GM23338 (cell line): Measurements from ENCODE around the gene VDR. TPM values are rescaled to one million over a fixed set of nuclear protein-coding genes. Genes with fewer than 3 reads are reported as not detected.

Source experiments
- ATAC-seq: fragments of 200-7000 bp; cut with Tn5 transposase; 3 replicates; pipeline ENCODE4 v1.9.1; 2020
- DNase-seq: peaks from one replicate; pipeline ENCODE4 v3.0.0-alpha.2; 2015; ENCODE audit warnings: low spot score
- H2AFZ ChIP-seq: fragments of 200-600 bp; sonication (generic); 2 replicates; pipeline ENCODE4 v1.8.0; 2016; ENCODE audit warnings: antibody characterized with exemption, mild to moderate bottlenecking, moderate library complexity
- H3F3A ChIP-seq: fragments of 200-600 bp; sonication (generic); replicated peaks from 2 replicates; pipeline ENCODE4 v1.8.0; 2017; ENCODE audit warnings: antibody characterized with exemption, mixed run types, low read depth
- H3K27ac ChIP-seq: fragments of 200-600 bp; sonication (generic); 2 replicates; pipeline ENCODE4 v1.6.1; 2016; ENCODE audit warnings: low read depth
- H3K27me3 ChIP-seq: fragments of 200-600 bp; sonication (generic); 2 replicates; pipeline ENCODE4 v1.8.0; 2016; ENCODE audit warnings: mild to moderate bottlenecking, mixed run types, moderate library complexity; ENCODE audit not compliant: insufficient read depth
- H3K36me3 ChIP-seq: fragments of 200-600 bp; sonication (generic); 2 replicates; pipeline ENCODE4 v1.8.0; 2016; ENCODE audit warnings: mild to moderate bottlenecking; ENCODE audit not compliant: insufficient read depth
- H3K4me1 ChIP-seq: fragments of 200-600 bp; sonication (generic); 2 replicates; pipeline ENCODE4 v1.8.0; 2016; ENCODE audit warnings: mild to moderate bottlenecking, moderate library complexity; ENCODE audit not compliant: insufficient read depth
- H3K4me2 ChIP-seq: fragments of 200-600 bp; sonication (generic); 2 replicates; pipeline ENCODE4 v1.7.1; 2017; ENCODE audit warnings: mixed run types
- H3K4me3 ChIP-seq: fragments of 200-600 bp; sonication (generic); 2 replicates; pipeline ENCODE4 v1.6.1; 2016; ENCODE audit warnings: mixed run types
- H3K79me2 ChIP-seq: fragments of 200-600 bp; sonication (generic); replicated peaks from 2 replicates; pipeline ENCODE4 v1.8.0; 2017; ENCODE audit warnings: mild to moderate bottlenecking; ENCODE audit not compliant: insufficient read depth
- H3K9me2 ChIP-seq: fragments of 200-600 bp; sonication (generic); 2 replicates; pipeline ENCODE4 v1.8.0; 2017; ENCODE audit not compliant: insufficient read depth
- H4K20me1 ChIP-seq: fragments of 200-600 bp; sonication (generic); replicated peaks from 2 replicates; pipeline ENCODE4 v1.8.0; 2017; ENCODE audit warnings: mild to moderate bottlenecking; ENCODE audit not compliant: insufficient read depth
- H3K27ac Mint-ChIP-seq: 2 replicates; pipeline ENCODE4 v1.8.0; 2020; ENCODE audit warnings: inconsistent platforms, mild to moderate bottlenecking, moderate library complexity, mixed read lengths
- H3K27me3 Mint-ChIP-seq: 3 replicates; pipeline ENCODE4 v1.8.0; 2022; ENCODE audit warnings: low read depth, mild to moderate bottlenecking, moderate library complexity, mixed read lengths, inconsistent platforms; ENCODE audit not compliant: insufficient read depth, poor library complexity
- H3K36me3 Mint-ChIP-seq: 3 replicates; pipeline ENCODE4 v1.8.0; 2021; ENCODE audit warnings: low read depth, mild to moderate bottlenecking, inconsistent platforms, moderate library complexity, mixed read lengths
- H3K4me1 Mint-ChIP-seq: 3 replicates; pipeline ENCODE4 v1.8.0; 2020; ENCODE audit warnings: mild to moderate bottlenecking, inconsistent platforms, mixed read lengths
- H3K4me3 Mint-ChIP-seq: 3 replicates; pipeline ENCODE4 v1.8.0; 2021; ENCODE audit warnings: moderate library complexity, mild to moderate bottlenecking, inconsistent platforms, mixed read lengths
- H3K9me3 Mint-ChIP-seq: 3 replicates; pipeline ENCODE4 v1.8.0; 2020; ENCODE audit warnings: moderate library complexity, mild to moderate bottlenecking, inconsistent platforms, mixed read lengths
- CREB1 ChIP-seq: fragments of 250-450 bp; sonication (Bioruptor Pico); IDR thresholded peaks from 2 replicates; pipeline ENCODE4 v1.5.0; 2020; ENCODE audit warnings: low read depth, mild to moderate bottlenecking, moderate library complexity
- EZH2 ChIP-seq: fragments of 200-600 bp; sonication (generic); IDR thresholded peaks from one replicate; pipeline ENCODE4 v1.8.0; 2017; ENCODE audit warnings: antibody characterized with exemption, mild to moderate bottlenecking, low read depth; ENCODE audit not compliant: unreplicated experiment
- EZH2phosphoT487 ChIP-seq: fragments of 200-600 bp; sonication (generic); IDR thresholded peaks from one replicate; pipeline ENCODE4 v1.8.1; 2018; ENCODE audit warnings: antibody characterized with exemption; ENCODE audit not compliant: unreplicated experiment
- JUNB ChIP-seq: IDR thresholded peaks from one replicate; pipeline ENCODE4 v1.6.1; 2016; ENCODE audit warnings: antibody characterized with exemption; ENCODE audit not compliant: unreplicated experiment
- NANOG ChIP-seq: IDR thresholded peaks from 2 replicates; pipeline ENCODE4 v1.6.1; 2016; ENCODE audit warnings: antibody characterized with exemption, borderline replicate concordance
- POLR2AphosphoS5 ChIP-seq: IDR thresholded peaks from 2 replicates; pipeline ENCODE4 v1.6.1; 2016; ENCODE audit warnings: antibody characterized with exemption, low read depth
- STAT1 ChIP-seq: IDR thresholded peaks from one replicate; pipeline ENCODE4 v1.6.1; 2016; ENCODE audit warnings: antibody characterized with exemption; ENCODE audit not compliant: unreplicated experiment
- ZNF114 ChIP-seq: fragments of 250-450 bp; sonication (Bioruptor Pico); IDR thresholded peaks from 2 replicates; pipeline ENCODE4 v1.5.0; 2020; ENCODE audit warnings: mild to moderate bottlenecking, moderate library complexity
- ZNF331 ChIP-seq: fragments of 250-450 bp; sonication (Bioruptor Pico); IDR thresholded peaks from 2 replicates; pipeline ENCODE4 v1.5.0; 2020; ENCODE audit warnings: low read depth, mild to moderate bottlenecking, moderate library complexity
- polyA plus RNA-seq: library from polyadenylated mRNA; unstranded; fragments of >200 nt; fragmentation: Nextera tagmentation; extraction: Ambion mirVana; gene quantifications from 2 replicates; pipeline ENCODE4 v1.2.1, GENCODE V29; 2016
- total RNA-seq: library from RNA; depleted of rRNA; stranded (reverse); fragments of >200 nt; shearing (Covaris generic); gene quantifications from 2 replicates; pipeline ENCODE4 v1.2.3, GENCODE V29; 2014
- TF ChIP-seq, protein P1 (sequence below): IDR thresholded peaks from one replicate; pipeline ENCODE4 v1.6.1; 2018; ENCODE audit warnings: antibody characterized with exemption; ENCODE audit not compliant: unreplicated experiment
- TF ChIP-seq, protein P2 (sequence below): IDR thresholded peaks from 2 replicates; pipeline ENCODE4 v1.6.1; 2016; ENCODE audit warnings: antibody characterized with exemption
- TF ChIP-seq, protein P3 (sequence below): fragments of 250-450 bp; sonication (Bioruptor Pico); IDR thresholded peaks from 2 replicates; pipeline ENCODE4 v1.5.0; 2020; ENCODE audit warnings: mild to moderate bottlenecking, moderate library complexity
- TF ChIP-seq, protein P4 (sequence below), 2 experiments: fragments of 200-600 bp in 1 of 2; sonication (generic) in 1 of 2; conservative IDR thresholded peaks; 2 replicates each; pipeline versions ENCODE4 v1.5.1 to v1.6.1; 2016 to 2017; ENCODE audit warnings: antibody characterized with exemption in 2 of 2, low read depth in 2 of 2, mild to moderate bottlenecking in 2 of 2, moderate library complexity in 1 of 2

The VDR gene
- total and polyA plus RNA-seq, 2 experiments from 2014 or later = 0.37 to 1.4 TPM

DNA sequence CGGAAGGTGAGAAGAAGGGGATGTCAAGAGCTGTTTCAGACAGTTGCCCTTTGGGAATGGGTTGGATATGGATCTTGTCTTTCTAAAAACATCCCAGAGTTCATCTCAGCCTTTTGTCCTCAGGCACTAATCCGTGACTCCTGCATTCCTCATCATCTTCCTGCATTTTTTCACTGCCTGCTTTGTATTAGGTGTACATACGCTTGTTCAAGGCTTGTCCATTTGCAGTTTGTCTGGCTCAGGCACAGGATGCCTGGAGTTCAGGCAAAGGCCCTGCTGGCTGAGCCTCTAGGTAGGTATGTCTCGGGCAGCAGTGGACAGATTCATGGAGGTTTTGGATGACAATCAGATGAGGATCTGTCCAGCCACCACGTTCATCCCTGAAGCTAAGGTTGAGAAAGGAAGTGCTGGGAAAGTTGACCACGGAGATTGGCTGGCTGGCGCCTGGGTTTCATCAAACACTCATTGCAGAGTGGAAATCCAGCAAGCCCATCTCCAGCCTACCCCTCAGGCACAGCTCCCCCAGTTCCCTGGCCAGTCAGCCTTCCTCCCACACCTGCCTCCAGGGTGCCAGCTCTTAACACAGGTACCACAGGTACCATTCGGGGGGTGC, 46.2 kb upstream of the VDR start:
- Mint-ChIP-seq H3K4me1 (peaks cover 14% of the 10 kb centered on the region), H3K27ac (no peak overlapping the region), H3K36me3 (no peaks in the 10 kb centered on the region), H3K27me3 (peaks cover 13% of the 10 kb centered on the region), H3K9me3 (peaks cover 2% of the 10 kb centered on the region; the same call in 2 of the 3 replicates), H3K4me3 (no peak overlapping the region)
- H3K9me2 ChIP-seq = 0 out of 2 replicates have a peak, but pooled peaks cover 5% of the 10 kb centered on the region
- no peak overlapping the region for H3K4me3 ChIP-seq
- no peaks in the 10 kb centered on the region for H4K20me1 ChIP-seq
- no peak for ATAC-seq
- no peak overlapping the region for H3K4me2 ChIP-seq
- H3F3A ChIP-seq = no peaks in the 10 kb centered on the region
- no peak overlapping the region for H2AFZ ChIP-seq
- H3K79me2 ChIP-seq = no peaks in the 10 kb centered on the region
- H3K27me3 ChIP-seq = 0 out of 2 replicates have a peak, but pooled peaks cover 3% of the 10 kb centered on the region
- H3K27ac ChIP-seq = no peak overlapping the region
- TF ChIP-seq NANOG = no peak
- TF ChIP-seq ZNF331 (CRISPR knock-in tag) = no peak
- TF ChIP-seq EZH2 = no peak
- TF ChIP-seq, protein P1, sequence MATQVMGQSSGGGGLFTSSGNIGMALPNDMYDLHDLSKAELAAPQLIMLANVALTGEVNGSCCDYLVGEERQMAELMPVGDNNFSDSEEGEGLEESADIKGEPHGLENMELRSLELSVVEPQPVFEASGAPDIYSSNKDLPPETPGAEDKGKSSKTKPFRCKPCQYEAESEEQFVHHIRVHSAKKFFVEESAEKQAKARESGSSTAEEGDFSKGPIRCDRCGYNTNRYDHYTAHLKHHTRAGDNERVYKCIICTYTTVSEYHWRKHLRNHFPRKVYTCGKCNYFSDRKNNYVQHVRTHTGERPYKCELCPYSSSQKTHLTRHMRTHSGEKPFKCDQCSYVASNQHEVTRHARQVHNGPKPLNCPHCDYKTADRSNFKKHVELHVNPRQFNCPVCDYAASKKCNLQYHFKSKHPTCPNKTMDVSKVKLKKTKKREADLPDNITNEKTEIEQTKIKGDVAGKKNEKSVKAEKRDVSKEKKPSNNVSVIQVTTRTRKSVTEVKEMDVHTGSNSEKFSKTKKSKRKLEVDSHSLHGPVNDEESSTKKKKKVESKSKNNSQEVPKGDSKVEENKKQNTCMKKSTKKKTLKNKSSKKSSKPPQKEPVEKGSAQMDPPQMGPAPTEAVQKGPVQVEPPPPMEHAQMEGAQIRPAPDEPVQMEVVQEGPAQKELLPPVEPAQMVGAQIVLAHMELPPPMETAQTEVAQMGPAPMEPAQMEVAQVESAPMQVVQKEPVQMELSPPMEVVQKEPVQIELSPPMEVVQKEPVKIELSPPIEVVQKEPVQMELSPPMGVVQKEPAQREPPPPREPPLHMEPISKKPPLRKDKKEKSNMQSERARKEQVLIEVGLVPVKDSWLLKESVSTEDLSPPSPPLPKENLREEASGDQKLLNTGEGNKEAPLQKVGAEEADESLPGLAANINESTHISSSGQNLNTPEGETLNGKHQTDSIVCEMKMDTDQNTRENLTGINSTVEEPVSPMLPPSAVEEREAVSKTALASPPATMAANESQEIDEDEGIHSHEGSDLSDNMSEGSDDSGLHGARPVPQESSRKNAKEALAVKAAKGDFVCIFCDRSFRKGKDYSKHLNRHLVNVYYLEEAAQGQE = no peak
- TF ChIP-seq CREB1 = no peak
- TF ChIP-seq, protein P2, sequence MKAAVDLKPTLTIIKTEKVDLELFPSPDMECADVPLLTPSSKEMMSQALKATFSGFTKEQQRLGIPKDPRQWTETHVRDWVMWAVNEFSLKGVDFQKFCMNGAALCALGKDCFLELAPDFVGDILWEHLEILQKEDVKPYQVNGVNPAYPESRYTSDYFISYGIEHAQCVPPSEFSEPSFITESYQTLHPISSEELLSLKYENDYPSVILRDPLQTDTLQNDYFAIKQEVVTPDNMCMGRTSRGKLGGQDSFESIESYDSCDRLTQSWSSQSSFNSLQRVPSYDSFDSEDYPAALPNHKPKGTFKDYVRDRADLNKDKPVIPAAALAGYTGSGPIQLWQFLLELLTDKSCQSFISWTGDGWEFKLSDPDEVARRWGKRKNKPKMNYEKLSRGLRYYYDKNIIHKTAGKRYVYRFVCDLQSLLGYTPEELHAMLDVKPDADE = no peak
- TF ChIP-seq EZH2phosphoT487 = no peak
- no peak for TF ChIP-seq ZNF114 (CRISPR knock-in tag)
- TF ChIP-seq, protein P3, sequence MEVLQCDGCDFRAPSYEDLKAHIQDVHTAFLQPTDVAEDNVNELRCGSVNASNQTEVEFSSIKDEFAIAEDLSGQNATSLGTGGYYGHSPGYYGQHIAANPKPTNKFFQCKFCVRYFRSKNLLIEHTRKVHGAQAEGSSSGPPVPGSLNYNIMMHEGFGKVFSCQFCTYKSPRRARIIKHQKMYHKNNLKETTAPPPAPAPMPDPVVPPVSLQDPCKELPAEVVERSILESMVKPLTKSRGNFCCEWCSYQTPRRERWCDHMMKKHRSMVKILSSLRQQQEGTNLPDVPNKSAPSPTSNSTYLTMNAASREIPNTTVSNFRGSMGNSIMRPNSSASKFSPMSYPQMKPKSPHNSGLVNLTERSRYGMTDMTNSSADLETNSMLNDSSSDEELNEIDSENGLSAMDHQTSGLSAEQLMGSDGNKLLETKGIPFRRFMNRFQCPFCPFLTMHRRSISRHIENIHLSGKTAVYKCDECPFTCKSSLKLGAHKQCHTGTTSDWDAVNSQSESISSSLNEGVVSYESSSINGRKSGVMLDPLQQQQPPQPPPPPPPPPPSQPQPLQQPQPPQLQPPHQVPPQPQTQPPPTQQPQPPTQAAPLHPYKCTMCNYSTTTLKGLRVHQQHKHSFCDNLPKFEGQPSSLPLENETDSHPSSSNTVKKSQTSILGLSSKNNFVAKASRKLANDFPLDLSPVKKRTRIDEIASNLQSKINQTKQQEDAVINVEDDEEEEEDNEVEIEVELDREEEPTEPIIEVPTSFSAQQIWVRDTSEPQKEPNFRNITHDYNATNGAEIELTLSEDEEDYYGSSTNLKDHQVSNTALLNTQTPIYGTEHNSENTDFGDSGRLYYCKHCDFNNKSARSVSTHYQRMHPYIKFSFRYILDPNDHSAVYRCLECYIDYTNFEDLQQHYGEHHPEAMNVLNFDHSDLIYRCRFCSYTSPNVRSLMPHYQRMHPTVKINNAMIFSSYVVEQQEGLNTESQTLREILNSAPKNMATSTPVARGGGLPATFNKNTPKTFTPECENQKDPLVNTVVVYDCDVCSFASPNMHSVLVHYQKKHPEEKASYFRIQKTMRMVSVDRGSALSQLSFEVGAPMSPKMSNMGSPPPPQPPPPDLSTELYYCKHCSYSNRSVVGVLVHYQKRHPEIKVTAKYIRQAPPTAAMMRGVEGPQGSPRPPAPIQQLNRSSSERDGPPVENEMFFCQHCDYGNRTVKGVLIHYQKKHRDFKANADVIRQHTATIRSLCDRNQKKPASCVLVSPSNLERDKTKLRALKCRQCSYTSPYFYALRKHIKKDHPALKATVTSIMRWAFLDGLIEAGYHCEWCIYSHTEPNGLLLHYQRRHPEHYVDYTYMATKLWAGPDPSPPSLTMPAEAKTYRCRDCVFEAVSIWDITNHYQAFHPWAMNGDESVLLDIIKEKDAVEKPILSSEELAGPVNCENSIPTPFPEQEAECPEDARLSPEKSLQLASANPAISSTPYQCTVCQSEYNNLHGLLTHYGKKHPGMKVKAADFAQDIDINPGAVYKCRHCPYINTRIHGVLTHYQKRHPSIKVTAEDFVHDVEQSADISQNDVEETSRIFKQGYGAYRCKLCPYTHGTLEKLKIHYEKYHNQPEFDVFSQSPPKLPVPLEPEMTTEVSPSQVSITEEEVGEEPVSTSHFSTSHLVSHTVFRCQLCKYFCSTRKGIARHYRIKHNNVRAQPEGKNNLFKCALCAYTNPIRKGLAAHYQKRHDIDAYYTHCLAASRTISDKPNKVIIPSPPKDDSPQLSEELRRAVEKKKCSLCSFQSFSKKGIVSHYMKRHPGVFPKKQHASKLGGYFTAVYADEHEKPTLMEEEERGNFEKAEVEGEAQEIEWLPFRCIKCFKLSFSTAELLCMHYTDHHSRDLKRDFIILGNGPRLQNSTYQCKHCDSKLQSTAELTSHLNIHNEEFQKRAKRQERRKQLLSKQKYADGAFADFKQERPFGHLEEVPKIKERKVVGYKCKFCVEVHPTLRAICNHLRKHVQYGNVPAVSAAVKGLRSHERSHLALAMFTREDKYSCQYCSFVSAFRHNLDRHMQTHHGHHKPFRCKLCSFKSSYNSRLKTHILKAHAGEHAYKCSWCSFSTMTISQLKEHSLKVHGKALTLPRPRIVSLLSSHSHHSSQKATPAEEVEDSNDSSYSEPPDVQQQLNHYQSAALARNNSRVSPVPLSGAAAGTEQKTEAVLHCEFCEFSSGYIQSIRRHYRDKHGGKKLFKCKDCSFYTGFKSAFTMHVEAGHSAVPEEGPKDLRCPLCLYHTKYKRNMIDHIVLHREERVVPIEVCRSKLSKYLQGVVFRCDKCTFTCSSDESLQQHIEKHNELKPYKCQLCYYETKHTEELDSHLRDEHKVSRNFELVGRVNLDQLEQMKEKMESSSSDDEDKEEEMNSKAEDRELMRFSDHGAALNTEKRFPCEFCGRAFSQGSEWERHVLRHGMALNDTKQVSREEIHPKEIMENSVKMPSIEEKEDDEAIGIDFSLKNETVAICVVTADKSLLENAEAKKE (CRISPR knock-in tag) = no peak
- TF ChIP-seq STAT1 = no peak
- no peak for TF ChIP-seq JUNB
- TF ChIP-seq POLR2AphosphoS5 = no peak
- TF ChIP-seq, protein P4, sequence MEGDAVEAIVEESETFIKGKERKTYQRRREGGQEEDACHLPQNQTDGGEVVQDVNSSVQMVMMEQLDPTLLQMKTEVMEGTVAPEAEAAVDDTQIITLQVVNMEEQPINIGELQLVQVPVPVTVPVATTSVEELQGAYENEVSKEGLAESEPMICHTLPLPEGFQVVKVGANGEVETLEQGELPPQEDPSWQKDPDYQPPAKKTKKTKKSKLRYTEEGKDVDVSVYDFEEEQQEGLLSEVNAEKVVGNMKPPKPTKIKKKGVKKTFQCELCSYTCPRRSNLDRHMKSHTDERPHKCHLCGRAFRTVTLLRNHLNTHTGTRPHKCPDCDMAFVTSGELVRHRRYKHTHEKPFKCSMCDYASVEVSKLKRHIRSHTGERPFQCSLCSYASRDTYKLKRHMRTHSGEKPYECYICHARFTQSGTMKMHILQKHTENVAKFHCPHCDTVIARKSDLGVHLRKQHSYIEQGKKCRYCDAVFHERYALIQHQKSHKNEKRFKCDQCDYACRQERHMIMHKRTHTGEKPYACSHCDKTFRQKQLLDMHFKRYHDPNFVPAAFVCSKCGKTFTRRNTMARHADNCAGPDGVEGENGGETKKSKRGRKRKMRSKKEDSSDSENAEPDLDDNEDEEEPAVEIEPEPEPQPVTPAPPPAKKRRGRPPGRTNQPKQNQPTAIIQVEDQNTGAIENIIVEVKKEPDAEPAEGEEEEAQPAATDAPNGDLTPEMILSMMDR (conservative IDR thresholded peaks at IDR 0.05; ENCODE audit: low read depth in 2 of 2) = no peak
- no peak for DNase-seq
- no peaks in the 10 kb centered on the region for H3K36me3 ChIP-seq
- peaks cover 6% of the 10 kb centered on the region for H3K4me1 ChIP-seq
